Measurements from ENCODE around the gene CCDC106.

DNA sequence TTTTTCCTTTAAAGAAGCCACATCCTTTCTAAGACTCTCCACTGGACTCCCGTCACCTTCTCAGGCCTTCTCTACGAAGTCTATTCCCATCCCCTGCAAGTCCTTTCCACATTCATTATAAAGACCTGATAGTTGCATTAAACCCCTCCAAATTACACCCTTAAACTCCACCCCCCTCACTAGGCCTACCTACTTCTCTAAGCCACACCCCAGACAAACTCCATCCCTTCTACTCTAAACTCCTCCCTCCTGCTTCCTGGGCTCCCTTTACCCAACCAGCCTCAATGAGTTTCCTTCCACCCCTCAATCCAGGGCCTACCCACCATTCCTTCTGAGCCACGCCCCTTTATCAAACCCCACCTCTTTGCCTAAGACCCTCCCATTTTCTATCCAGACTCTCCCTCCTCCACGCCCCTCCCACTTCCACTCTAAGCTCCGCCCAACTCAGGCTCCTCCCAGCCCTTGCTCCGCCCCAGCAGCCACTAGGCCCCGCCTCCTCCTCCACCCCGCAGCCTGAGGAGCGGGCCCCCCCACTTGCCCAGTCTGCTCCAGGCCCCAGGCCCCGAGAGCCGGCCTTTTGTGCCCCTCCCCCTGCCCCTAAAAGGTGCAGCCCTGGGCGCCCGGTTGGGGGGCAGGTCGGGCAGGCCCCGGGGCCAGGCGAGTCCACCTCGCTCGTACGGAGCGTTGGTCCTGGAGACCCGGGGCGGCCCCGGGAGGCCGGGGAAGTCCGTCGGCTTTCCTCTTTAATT is 49.1 kb upstream of the CCDC106 start:
- TF ChIP-seq, protein P1, sequence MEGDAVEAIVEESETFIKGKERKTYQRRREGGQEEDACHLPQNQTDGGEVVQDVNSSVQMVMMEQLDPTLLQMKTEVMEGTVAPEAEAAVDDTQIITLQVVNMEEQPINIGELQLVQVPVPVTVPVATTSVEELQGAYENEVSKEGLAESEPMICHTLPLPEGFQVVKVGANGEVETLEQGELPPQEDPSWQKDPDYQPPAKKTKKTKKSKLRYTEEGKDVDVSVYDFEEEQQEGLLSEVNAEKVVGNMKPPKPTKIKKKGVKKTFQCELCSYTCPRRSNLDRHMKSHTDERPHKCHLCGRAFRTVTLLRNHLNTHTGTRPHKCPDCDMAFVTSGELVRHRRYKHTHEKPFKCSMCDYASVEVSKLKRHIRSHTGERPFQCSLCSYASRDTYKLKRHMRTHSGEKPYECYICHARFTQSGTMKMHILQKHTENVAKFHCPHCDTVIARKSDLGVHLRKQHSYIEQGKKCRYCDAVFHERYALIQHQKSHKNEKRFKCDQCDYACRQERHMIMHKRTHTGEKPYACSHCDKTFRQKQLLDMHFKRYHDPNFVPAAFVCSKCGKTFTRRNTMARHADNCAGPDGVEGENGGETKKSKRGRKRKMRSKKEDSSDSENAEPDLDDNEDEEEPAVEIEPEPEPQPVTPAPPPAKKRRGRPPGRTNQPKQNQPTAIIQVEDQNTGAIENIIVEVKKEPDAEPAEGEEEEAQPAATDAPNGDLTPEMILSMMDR (IDR thresholded peaks at IDR 0.05) = no peak
- TF ChIP-seq POLR2A (IDR thresholded peaks at IDR 0.05) = peak; percentile 61
- peak in 1 of 3 donors; percentile 59 for TF ChIP-seq POLR2AphosphoS5 (IDR thresholded peaks at IDR 0.05)

All from transverse colon (tissue), 4 donors.